ENCODE data around the gene CRELD1. TPM values are rescaled to one million over a fixed set of nuclear protein-coding genes. Genes with fewer than 3 reads are reported as not detected.

The CRELD1 gene
- total RNA-seq, 1 donor from 2014 or later, result 18.7 TPM

DNA sequence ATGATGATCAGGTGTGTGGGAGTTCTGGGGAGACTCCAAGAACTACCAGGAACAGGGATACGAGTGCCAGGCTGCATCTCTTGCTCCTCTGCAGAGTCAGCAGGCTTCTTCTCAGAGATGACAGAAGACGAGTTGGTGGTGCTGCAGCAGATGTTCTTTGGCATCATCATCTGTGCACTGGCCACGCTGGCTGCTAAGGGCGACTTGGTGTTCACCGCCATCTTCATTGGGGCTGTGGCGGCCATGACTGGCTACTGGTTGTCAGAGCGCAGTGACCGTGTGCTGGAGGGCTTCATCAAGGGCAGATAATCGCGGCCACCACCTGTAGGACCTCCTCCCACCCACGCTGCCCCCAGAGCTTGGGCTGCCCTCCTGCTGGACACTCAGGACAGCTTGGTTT is 10.6 kb downstream of the CRELD1 start:
- Mint-ChIP-seq H3K27me3 (ENCODE audit: insufficient read depth) (no peaks in the 10 kb centered on the region), H3K9me3 (no peaks in the 10 kb centered on the region), H3K27ac (peak overlapping the region; percentile 29), H3K4me3 (no peak overlapping the region), H3K4me1 (ENCODE audit: low read depth) (peaks cover 6% of the 10 kb centered on the region), H3K36me3 (ENCODE audit: low read depth) (peaks cover 10% of the 10 kb centered on the region)
- intact Hi-C loops (cut with micrococcal nuclease), result no loop called here
- no peak for DNase-seq (ENCODE audit: low spot score)

DNA sequence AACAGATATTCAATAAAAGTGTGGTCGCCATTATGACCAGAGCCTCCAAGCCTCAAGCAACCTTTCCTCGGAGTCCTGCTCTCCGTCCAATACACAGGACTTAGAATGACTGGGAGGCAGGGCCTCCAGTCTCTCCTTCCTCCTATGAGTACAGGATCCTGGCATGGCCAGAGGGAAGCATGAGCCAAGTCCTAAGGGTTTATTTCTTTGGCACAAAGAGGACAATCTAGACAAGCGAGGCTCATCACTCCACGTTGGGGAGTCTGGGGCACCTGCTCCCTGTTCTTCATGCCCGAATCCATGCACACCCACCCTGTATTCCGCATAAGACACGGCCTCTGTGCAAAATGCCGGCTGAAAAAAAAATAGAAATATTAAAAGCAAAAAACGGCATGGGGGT is 11.7 kb downstream of the CRELD1 start:
- Mint-ChIP-seq H3K4me1 (ENCODE audit: low read depth) (peaks cover 8% of the 10 kb centered on the region), H3K9me3 (no peaks in the 10 kb centered on the region), H3K27ac (no peak overlapping the region), H3K36me3 (ENCODE audit: low read depth) (peaks cover 13% of the 10 kb centered on the region), H3K27me3 (ENCODE audit: insufficient read depth) (no peaks in the 10 kb centered on the region), H3K4me3 (peak overlapping the region; percentile 48)
- DNase-seq (ENCODE audit: low spot score), result no peak
- intact Hi-C loops (cut with micrococcal nuclease), result no loop called here

DNA sequence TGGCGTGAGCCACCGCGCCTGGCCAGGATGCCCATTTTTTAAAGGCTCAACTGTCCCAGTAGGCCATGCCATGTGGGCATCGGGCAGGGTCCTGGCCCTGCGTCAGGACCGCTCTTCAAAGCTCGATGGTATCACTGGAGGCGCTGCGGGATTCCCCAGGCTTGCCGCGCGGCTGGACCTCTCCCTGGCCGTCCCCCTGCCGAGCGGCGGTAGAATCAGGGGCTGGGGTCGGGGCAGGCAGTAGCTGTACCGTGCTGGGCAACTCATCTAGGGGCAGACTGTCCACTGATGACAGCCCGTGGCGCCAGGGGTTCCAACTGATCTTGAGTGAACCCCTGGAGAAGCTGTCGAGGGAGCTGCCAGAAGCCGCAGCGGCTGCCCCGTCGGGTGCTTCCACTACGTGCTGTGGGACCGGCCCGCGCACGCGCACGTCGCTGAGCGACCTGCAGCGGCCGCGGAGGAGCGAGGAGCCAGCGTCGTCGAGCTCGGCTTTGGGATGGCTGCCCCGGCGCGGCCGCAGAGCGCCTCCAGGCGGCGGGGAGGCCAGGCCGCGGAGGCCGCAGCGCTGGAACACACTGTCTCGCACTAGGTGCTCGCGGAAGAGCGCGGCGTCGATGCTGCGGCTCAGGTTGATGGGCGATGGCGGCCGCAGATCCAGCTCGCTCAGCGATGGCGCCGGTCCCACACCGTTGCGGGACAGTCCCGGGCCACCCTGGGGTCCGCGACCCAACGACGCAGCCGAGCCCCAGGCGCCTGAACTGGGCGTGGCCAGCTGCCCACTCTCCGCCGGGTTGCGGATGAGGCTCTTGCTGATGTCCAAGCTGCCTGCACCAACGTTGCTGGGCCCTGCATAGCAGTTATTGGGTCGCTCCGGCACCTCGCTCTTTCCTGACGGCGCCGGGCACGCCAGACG is 12.7 kb downstream of the CRELD1 start:
- no peaks in the 10 kb centered on the region for H3K9me3 Mint-ChIP-seq
- intact Hi-C loops (cut with micrococcal nuclease), result loop anchor here (1.0 kb wide), 3 partner anchors 12 to 102 kb away; partner anchors contain the start of genes JAGN1 and RPUSD3
- peaks cover 18% of the 10 kb centered on the region for H3K4me1 Mint-ChIP-seq (ENCODE audit: low read depth)
- DNase-seq (ENCODE audit: low spot score), result peak; percentile 86
- peak overlapping the region; percentile 89 for H3K4me3 Mint-ChIP-seq
- H3K36me3 Mint-ChIP-seq (ENCODE audit: low read depth), result peaks cover 10% of the 10 kb centered on the region
- H3K27me3 Mint-ChIP-seq (ENCODE audit: insufficient read depth), result no peaks in the 10 kb centered on the region
- peak overlapping the region; percentile 82 for H3K27ac Mint-ChIP-seq

DNA sequence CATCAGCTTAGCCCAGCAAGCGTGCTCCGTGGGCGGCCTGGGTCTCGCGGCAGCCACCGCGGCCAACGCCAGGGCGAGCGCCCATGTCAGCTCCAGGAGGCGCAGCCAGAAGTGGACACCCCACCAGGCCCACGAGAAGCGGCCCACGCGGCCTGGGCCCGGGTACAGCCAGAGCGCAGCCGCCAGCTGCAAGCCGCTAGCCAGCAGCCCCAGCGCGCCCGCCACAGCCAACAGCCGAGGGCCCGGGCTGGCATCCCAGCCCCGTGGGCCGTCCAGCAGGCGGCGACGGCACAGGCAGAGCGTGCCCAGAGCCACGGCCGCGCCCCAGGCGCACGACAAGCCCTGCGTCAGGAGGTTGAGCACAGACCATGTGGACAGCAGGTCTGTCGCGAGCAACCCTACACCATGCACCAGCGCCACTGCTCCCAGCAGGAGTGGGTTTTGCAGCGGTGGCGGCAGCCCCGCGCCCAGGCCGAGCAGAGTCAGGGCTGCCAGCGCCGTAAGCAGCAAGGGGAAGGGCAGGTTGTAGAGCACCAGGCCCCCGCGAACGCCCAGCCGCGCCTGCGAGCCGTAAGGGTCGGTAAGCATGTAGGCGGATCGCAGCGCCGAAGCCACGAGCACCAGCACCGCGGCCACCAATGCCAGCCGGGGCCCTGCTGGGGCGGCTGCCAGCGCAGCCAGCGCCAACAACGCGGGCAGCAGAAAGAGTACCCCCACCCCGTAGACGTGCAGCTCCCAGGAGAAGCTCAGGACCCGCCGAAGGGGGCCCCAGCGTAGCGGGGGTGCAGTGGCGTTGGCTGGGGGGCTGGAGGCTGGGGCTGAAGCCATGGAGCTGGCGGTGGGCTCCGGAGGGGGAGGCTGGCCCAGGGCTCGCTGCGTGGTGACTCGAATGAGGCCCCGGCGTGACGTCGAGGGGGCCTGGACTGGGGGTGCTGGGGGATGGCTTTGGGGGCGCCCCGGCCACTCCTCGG is 13.7 kb downstream of the CRELD1 start:
- intact Hi-C loops (cut with micrococcal nuclease), result no loop called here
- Mint-ChIP-seq H3K27ac (no peak overlapping the region), H3K9me3 (no peaks in the 10 kb centered on the region), H3K4me1 (ENCODE audit: low read depth) (peaks cover 21% of the 10 kb centered on the region), H3K4me3 (no peak overlapping the region), H3K27me3 (ENCODE audit: insufficient read depth) (no peaks in the 10 kb centered on the region), H3K36me3 (ENCODE audit: low read depth) (peaks cover 9% of the 10 kb centered on the region)
- DNase-seq (ENCODE audit: low spot score), result no peak

DNA sequence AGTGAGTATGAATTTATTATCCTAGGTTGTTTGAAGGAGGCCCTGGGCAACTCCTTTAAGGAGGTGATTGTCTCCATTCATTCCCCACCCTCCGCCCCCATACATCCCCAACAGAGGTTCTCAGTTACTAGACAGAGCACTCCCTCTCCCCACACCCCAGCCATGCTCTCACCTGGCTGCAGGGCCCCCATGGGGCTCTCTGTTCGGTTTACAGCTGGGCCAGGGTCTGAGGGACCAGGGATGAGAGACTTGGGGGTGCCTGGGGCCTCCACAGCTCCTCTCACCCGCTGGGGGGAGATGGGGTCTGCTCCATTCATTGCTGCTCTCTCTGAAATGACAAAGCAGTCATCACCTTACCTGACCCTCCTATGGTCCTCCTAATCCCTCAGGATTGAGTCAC is 15.0 kb downstream of the CRELD1 start:
- Mint-ChIP-seq H3K4me1 (ENCODE audit: low read depth) (peaks cover 21% of the 10 kb centered on the region), H3K36me3 (ENCODE audit: low read depth) (peaks cover 4% of the 10 kb centered on the region), H3K9me3 (no peaks in the 10 kb centered on the region), H3K27ac (no peak overlapping the region), H3K27me3 (ENCODE audit: insufficient read depth) (no peaks in the 10 kb centered on the region), H3K4me3 (no peak overlapping the region)
- intact Hi-C loops (cut with micrococcal nuclease), result no loop called here
- DNase-seq (ENCODE audit: low spot score), result no peak

DNA sequence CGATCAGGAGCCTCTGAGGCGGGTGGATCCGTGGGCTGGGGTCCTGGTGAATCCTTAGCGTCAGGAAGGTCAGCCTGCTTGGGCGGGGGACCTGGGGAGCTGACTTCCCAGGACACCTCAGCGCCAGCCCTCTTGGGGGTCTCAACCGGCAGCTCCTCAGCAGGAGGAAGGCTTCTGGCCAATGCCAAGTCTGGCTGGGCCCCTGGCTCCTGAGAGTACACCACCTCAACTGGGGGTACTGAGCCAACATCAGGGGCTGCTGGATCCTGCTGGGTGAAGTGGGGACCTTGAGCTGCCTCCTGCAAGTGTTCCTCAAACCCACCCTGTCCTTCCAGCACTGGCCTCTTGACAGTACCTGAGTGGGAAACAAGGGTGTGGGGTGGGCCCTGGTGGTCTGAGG is 15.5 kb downstream of the CRELD1 start:
- no peak for DNase-seq (ENCODE audit: low spot score)
- intact Hi-C loops (cut with micrococcal nuclease), result no loop called here
- Mint-ChIP-seq H3K9me3 (no peaks in the 10 kb centered on the region), H3K27ac (no peak overlapping the region), H3K27me3 (ENCODE audit: insufficient read depth) (no peaks in the 10 kb centered on the region), H3K4me1 (ENCODE audit: low read depth) (peaks cover 21% of the 10 kb centered on the region), H3K36me3 (ENCODE audit: low read depth) (peaks cover 3% of the 10 kb centered on the region), H3K4me3 (no peak overlapping the region)

DNA sequence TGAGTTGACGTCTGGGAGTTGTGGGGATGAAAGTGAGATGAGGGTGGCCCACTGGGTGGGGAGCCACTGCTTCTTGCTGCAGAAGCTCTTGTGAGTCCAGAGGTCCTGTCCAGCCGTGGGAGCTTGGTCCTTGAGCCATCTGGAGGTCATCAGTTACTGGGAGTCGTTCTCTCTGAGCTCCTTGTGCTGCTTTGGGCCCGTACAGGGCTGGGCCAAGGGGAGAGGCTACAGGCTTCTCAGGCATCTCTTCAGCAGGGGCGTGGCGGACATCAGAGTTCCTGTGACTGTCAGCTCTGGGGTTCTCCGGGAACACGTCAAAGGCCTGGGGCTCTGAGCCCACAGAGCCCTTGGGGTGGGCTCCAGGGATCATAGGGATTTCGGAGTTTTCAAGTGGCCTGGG is 16.0 kb downstream of the CRELD1 start:
- H3K36me3 Mint-ChIP-seq (ENCODE audit: low read depth), result peaks cover 3% of the 10 kb centered on the region
- peaks cover 21% of the 10 kb centered on the region for H3K4me1 Mint-ChIP-seq (ENCODE audit: low read depth)
- no peak overlapping the region for H3K4me3 Mint-ChIP-seq
- H3K27me3 Mint-ChIP-seq (ENCODE audit: insufficient read depth), result no peaks in the 10 kb centered on the region
- intact Hi-C loops (cut with micrococcal nuclease), result loop anchor here (5.0 kb wide), 1 partner anchor 157 kb away; the partner anchor contains the start of genes ARPC4 and TADA3
- no peaks in the 10 kb centered on the region for H3K9me3 Mint-ChIP-seq
- H3K27ac Mint-ChIP-seq, result no peak overlapping the region
- no peak for DNase-seq (ENCODE audit: low spot score)

DNA sequence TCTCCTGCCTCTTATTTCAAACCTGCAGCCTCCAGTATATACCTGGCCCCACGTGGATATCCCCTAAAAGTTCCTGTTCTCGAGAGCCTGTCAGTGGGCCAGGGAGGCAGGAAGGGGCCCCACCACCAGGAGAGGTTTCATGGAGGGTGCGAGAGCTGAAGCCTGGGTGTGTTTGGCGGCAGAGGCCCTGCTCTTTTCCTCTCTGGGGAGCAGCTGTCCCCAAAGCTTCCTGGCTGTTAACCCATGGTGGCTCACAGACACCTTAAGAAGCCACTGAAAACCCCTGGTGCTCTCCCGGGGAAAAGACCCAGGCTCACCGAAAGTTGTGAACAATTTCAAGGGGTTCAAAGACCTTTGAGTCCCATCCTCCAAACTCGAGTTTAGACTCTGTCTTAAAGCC is 17.5 kb downstream of the CRELD1 start:
- no peaks in the 10 kb centered on the region for H3K27me3 Mint-ChIP-seq (ENCODE audit: insufficient read depth)
- H3K9me3 Mint-ChIP-seq, result no peaks in the 10 kb centered on the region
- peak overlapping the region; percentile 30 for H3K27ac Mint-ChIP-seq
- DNase-seq (ENCODE audit: low spot score), result no peak
- intact Hi-C loops (cut with micrococcal nuclease), result loop anchor here (5.0 kb wide), 1 partner anchor 159 kb away; the partner anchor contains the start of genes ARPC4 and TADA3
- H3K36me3 Mint-ChIP-seq (ENCODE audit: low read depth), result peaks cover 3% of the 10 kb centered on the region
- peak overlapping the region; percentile 90 for H3K4me3 Mint-ChIP-seq
- peaks cover 17% of the 10 kb centered on the region for H3K4me1 Mint-ChIP-seq (ENCODE audit: low read depth)

DNA sequence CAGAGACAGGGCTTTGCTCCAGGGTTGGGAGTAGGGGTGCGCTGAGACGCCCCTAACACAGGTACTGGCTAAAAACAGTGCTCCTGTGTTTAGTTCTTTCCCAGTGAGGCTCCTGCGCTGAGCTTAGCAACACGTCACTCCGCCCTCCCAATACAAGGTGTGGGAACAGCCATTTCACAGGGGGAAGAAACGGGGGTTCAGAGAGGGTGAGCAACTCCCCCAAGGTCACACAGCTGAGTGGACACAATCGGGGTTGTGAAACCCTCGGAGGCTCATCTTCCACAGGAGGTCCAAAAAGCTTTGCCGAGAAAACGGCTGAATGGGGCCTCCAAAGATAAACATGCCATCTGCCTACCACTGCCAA is 17.9 kb downstream of the CRELD1 start:
- intact Hi-C loops (cut with micrococcal nuclease), result loop anchor here (5.0 kb wide), 1 partner anchor 159 kb away; the partner anchor contains the start of genes ARPC4 and TADA3
- H3K27ac Mint-ChIP-seq, result peak overlapping the region; percentile 27
- peaks cover 14% of the 10 kb centered on the region for H3K4me1 Mint-ChIP-seq (ENCODE audit: low read depth)
- peak overlapping the region; percentile 90 for H3K4me3 Mint-ChIP-seq
- H3K36me3 Mint-ChIP-seq (ENCODE audit: low read depth), result peaks cover 3% of the 10 kb centered on the region
- no peak for DNase-seq (ENCODE audit: low spot score)
- no peaks in the 10 kb centered on the region for H3K27me3 Mint-ChIP-seq (ENCODE audit: insufficient read depth)
- no peaks in the 10 kb centered on the region for H3K9me3 Mint-ChIP-seq

DNA sequence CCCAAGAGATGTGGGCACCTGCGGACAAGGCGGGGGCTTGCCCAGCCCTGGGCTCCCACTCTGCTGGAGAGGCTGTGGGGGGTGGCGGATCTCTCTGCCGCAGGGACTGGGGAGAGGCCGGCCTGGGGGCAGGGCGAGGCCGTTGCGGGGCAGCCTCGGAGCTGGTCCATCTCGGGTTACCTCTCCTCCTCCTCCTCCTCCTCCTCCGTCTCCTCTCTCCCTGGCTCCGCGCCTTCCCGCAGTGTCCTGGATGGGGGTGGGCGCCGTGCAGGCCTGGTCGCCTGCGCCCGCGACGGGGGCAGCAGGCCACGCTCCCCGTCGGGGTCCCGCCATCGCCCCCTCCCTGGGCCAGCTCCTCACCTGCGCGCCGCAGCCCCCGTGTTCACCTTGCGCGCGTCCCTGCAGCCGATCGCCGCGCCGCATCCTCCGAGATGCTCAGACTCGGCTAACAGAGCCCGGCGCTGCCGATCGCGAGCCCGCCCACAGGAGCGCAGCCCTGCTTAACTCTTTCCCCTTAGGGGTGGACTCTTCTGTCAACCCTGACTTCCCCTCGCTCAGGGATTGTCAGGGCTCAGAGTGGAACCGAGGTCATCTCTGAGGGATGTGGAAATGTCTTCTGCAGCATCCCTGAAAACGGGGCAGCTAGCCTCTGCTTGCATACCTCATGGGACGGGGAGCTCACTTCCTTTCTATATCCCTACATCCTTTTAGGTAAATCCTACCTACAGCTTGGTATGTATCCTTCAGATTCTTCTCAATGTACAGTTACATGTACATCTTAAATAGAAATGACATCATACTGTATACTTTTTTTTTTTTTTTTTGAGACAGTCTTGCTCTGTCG is 18.6 kb downstream of the CRELD1 start, which contains the start of gene PRRT3:
PRRT3 (minus strand) TSS at position 447 of the 844 bp plus-strand sequence. CDS start 2,293 bp downstream, outside the sequence.
- Mint-ChIP-seq H3K27me3 (ENCODE audit: insufficient read depth) (no peaks in the 10 kb centered on the region), H3K27ac (peak within 1 kb of the TSS; percentile 40), H3K4me1 (ENCODE audit: low read depth) (peaks cover 14% of the 10 kb centered on the region), H3K4me3 (peak within 1 kb of the TSS; percentile 90), H3K9me3 (no peaks in the 10 kb centered on the region), H3K36me3 (ENCODE audit: low read depth) (peaks cover 3% of the 10 kb centered on the region)
- DNase-seq (ENCODE audit: low spot score), result peak; percentile 57
- intact Hi-C loops (cut with micrococcal nuclease), result loop anchor here (1.0 to 5.0 kb wide), 4 partner anchors 19 to 160 kb away; partner anchors contain the start of genes ARPC4, CRELD1, EMC3 and JAGN1

DNA sequence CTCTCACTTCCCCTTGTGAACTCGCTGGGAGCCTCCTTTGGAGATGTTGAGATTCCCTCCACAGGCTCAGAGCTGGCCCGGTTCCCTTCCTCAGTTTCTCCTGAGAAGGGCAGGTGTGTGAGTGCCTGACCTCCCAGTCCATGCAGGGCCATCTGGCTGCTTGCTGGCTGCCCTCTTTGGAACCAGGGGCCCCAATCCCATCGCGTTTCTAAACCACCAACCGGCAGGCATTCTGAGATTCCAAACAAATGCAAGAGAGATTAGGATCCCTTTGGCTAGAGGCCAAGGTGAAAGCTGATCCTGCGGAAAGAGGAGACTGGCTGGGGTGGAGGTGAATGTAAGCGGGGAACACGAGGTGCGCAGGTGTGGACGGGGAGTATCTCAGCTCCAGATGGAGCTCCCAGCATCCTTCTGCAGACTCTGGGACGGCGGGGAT is 21.5 kb downstream of the CRELD1 start:
- peaks cover 3% of the 10 kb centered on the region for H3K36me3 Mint-ChIP-seq (ENCODE audit: low read depth)

More for the DNA sequence above, 21.5 kb downstream of the CRELD1 start:
- Mint-ChIP-seq H3K4me1 (ENCODE audit: low read depth) (peaks cover 14% of the 10 kb centered on the region), H3K9me3 (no peaks in the 10 kb centered on the region), H3K27me3 (ENCODE audit: insufficient read depth) (no peaks in the 10 kb centered on the region), H3K27ac (no peak overlapping the region), H3K4me3 (no peak overlapping the region)
- intact Hi-C loops (cut with micrococcal nuclease), result no loop called here
- DNase-seq (ENCODE audit: low spot score), result no peak
